Activated CD4-positive, alpha-beta T cell treated with anti-CD3 and anti-CD28 coated beads, Interleukin-2, amount 10 ng/mL, durations not matched to agents 7 days and 5 days (primary cell): ENCODE measurements around the gene DLGAP4. TPM values are rescaled to one million over a fixed set of nuclear protein-coding genes. Genes with fewer than 3 reads are reported as not detected.
"Not testable (repeated sequence)": the region's sequence is repeated elsewhere in the genome, so short reads cannot be mapped to it uniquely, and the experiment has no call there.

Experiments
- CTCF ChIA-PET: fragments of 350-600 bp; sonication (Branson Sonifier 250); formaldehyde crosslinking; loops from one replicate; lab custom pipeline; 2021; ENCODE audit warnings: antibody characterized with exemption; lab: Charles Lee
- POLR2A ChIA-PET: fragments of 350-600 bp; sonication (Branson Sonifier 250); formaldehyde crosslinking; loops from one replicate; lab custom pipeline; 2021; ENCODE audit warnings: antibody characterized with exemption; lab: Charles Lee
- DNase-seq: peaks from one replicate; pipeline ENCODE4 v3.0.0-alpha.2; 2020
- H3K27ac Mint-ChIP-seq: one replicate; pipeline ENCODE4 v1.8.0; 2021; ENCODE audit warnings: mild to moderate bottlenecking, moderate library complexity, mixed read lengths
- H3K27me3 Mint-ChIP-seq: one replicate; pipeline ENCODE4 v1.8.0; 2021; ENCODE audit warnings: mixed read lengths
- H3K36me3 Mint-ChIP-seq: one replicate; pipeline ENCODE4 v1.8.0; 2021; ENCODE audit warnings: low read depth, mixed read lengths
- H3K4me1 Mint-ChIP-seq: one replicate; pipeline ENCODE4 v1.8.0; 2021; ENCODE audit warnings: mixed read lengths
- H3K4me3 Mint-ChIP-seq: one replicate; pipeline ENCODE4 v1.8.0; 2021; ENCODE audit warnings: mild to moderate bottlenecking, moderate library complexity, mixed read lengths
- H3K9me3 Mint-ChIP-seq: one replicate; pipeline ENCODE4 v1.8.0; 2021; ENCODE audit warnings: mixed read lengths
- total RNA-seq, 2 experiments: library from RNA; stranded (reverse); gene quantifications; one replicate each; pipeline ENCODE4 v1.2.3, GENCODE V29; 2021

DLGAP4 gene
- total RNA-seq, 2 experiments from 2014 or later, result 26.2 to 29.5 TPM

GRCh38 chr20:36506253-36506652 lies 200.1 kb downstream of the DLGAP4 start:
- Mint-ChIP-seq H3K4me3 (no peak overlapping the region), H3K4me1 (peaks cover 6% of the 10 kb centered on the region), H3K27ac (no peak overlapping the region), H3K36me3 (peaks cover 12% of the 10 kb centered on the region), H3K9me3 (no peaks in the 10 kb centered on the region), H3K27me3 (no peaks in the 10 kb centered on the region)
- peak; percentile 24 for DNase-seq
- POLR2A ChIA-PET, result no interaction called here
- CTCF ChIA-PET, result interaction anchor here (0.5 to 1.4 kb wide), 4 partner anchors 8 to 238 kb away, joined by 3 to 5 read pairs (median 4); no protein-coding TSS in a partner anchor

- ChIA-PET POLR2A (no interaction called here), CTCF (no interaction called here)
- Mint-ChIP-seq H3K27ac (no peak overlapping the region), H3K27me3 (no peaks in the 10 kb centered on the region), H3K9me3 (no peaks in the 10 kb centered on the region), H3K4me1 (peaks cover 6% of the 10 kb centered on the region), H3K36me3 (peaks cover 17% of the 10 kb centered on the region), H3K4me3 (no peak overlapping the region)
- no peak for DNase-seq
Measured at GRCh38 chr20:36507746-36508145, 201.6 kb downstream of the DLGAP4 start.

- H3K36me3 Mint-ChIP-seq, result peaks cover 1% of the 10 kb centered on the region
- H3K4me3 Mint-ChIP-seq, result no peak overlapping the region
- H3K4me1 Mint-ChIP-seq, result no peaks in the 10 kb centered on the region
- CTCF ChIA-PET, result interaction anchor here (0.6 to 1.5 kb wide), 3 partner anchors 93 to 640 kb away, joined by 3 to 6 read pairs (median 4); partner anchors contain the start of gene SLA2
- POLR2A ChIA-PET, result no interaction called here
- DNase-seq, result no peak
- H3K9me3 Mint-ChIP-seq, result no peaks in the 10 kb centered on the region
- no peak overlapping the region for H3K27ac Mint-ChIP-seq
- no peaks in the 10 kb centered on the region for H3K27me3 Mint-ChIP-seq
Measured at GRCh38 chr20:36519012-36519719, 213.0 kb downstream of the DLGAP4 start.

- Mint-ChIP-seq H3K27me3 (no peaks in the 10 kb centered on the region), H3K27ac (no peak overlapping the region), H3K9me3 (no peaks in the 10 kb centered on the region), H3K4me1 (no peaks in the 10 kb centered on the region), H3K4me3 (no peak overlapping the region), H3K36me3 (peaks cover 1% of the 10 kb centered on the region)
- ChIA-PET POLR2A (no interaction called here), CTCF (interaction anchor here (1.0 to 1.5 kb wide), 3 partner anchors 8 to 92 kb away, joined by 3 read pairs; no protein-coding TSS in a partner anchor)
- DNase-seq, result no peak
Measured at GRCh38 chr20:36519944-36520343, 213.8 kb downstream of the DLGAP4 start.

GRCh38 chr20:36521526-36521925 lies 215.4 kb downstream of the DLGAP4 start:
- H3K36me3 Mint-ChIP-seq, result peaks cover 5% of the 10 kb centered on the region

GRCh38 chr20:36522412-36522811 lies 216.3 kb downstream of the DLGAP4 start:
- H3K27ac Mint-ChIP-seq, H3K4me1 Mint-ChIP-seq, POLR2A ChIA-PET, H3K27me3 Mint-ChIP-seq, H3K36me3 Mint-ChIP-seq, H3K9me3 Mint-ChIP-seq, H3K4me3 Mint-ChIP-seq, DNase-seq: not testable (repeated sequence)
- CTCF ChIA-PET, result interaction anchor here (1.4 to 1.6 kb wide), 2 partner anchors 14 to 26 kb away, joined by 3 read pairs; no protein-coding TSS in a partner anchor

More at GRCh38 chr20:36521526-36521925, 215.4 kb downstream of the DLGAP4 start:
- H3K4me1 Mint-ChIP-seq, result no peaks in the 10 kb centered on the region
- no peaks in the 10 kb centered on the region for H3K27me3 Mint-ChIP-seq
- DNase-seq, result no peak
- H3K27ac Mint-ChIP-seq, result no peak overlapping the region
- H3K9me3 Mint-ChIP-seq, result no peaks in the 10 kb centered on the region
- H3K4me3 Mint-ChIP-seq, result no peak overlapping the region
- ChIA-PET CTCF (interaction anchor here (1.4 to 1.6 kb wide), 2 partner anchors 15 to 26 kb away, joined by 3 read pairs; no protein-coding TSS in a partner anchor), POLR2A (no interaction called here)

GRCh38 chr20:36523341-36523740 lies 217.2 kb downstream of the DLGAP4 start:
- no peaks in the 10 kb centered on the region for H3K27me3 Mint-ChIP-seq
- no peak overlapping the region for H3K27ac Mint-ChIP-seq
- CTCF ChIA-PET, result interaction anchor here (0.6 to 0.7 kb wide), 2 partner anchors 45 to 251 kb away, joined by 3 to 5 read pairs; no protein-coding TSS in a partner anchor
- no peak for DNase-seq
- H3K4me1 Mint-ChIP-seq, result no peaks in the 10 kb centered on the region
- POLR2A ChIA-PET, result no interaction called here
- no peaks in the 10 kb centered on the region for H3K9me3 Mint-ChIP-seq
- H3K4me3 Mint-ChIP-seq, result no peak overlapping the region
- peaks cover 5% of the 10 kb centered on the region for H3K36me3 Mint-ChIP-seq

- peaks cover 3% of the 10 kb centered on the region for H3K36me3 Mint-ChIP-seq
- no peak overlapping the region for H3K4me3 Mint-ChIP-seq
- H3K9me3 Mint-ChIP-seq, result no peaks in the 10 kb centered on the region
- H3K4me1 Mint-ChIP-seq, result no peaks in the 10 kb centered on the region
- ChIA-PET CTCF (interaction anchor here (0.6 to 1.5 kb wide), 2 partner anchors 9 to 291 kb away, joined by 4 read pairs; no protein-coding TSS in a partner anchor), POLR2A (no interaction called here)
- H3K27ac Mint-ChIP-seq, result no peak overlapping the region
- DNase-seq, result no peak
- no peaks in the 10 kb centered on the region for H3K27me3 Mint-ChIP-seq
Measured at GRCh38 chr20:36525620-36526365, 219.7 kb downstream of the DLGAP4 start.

GRCh38 chr20:36526521-36527011 lies 220.4 kb downstream of the DLGAP4 start:
- Mint-ChIP-seq H3K9me3 (no peaks in the 10 kb centered on the region), H3K27ac (peak overlapping the region; percentile 13), H3K4me1 (no peaks in the 10 kb centered on the region), H3K4me3 (no peak overlapping the region), H3K36me3 (peaks cover 3% of the 10 kb centered on the region), H3K27me3 (no peaks in the 10 kb centered on the region)
- ChIA-PET POLR2A (no interaction called here), CTCF (interaction anchor here (1.2 to 1.5 kb wide), 2 partner anchors 8 to 22 kb away, joined by 3 to 4 read pairs; no protein-coding TSS in a partner anchor)
- no peak for DNase-seq

GRCh38 chr20:36527331-36528125 lies 221.4 kb downstream of the DLGAP4 start:
- peaks cover 3% of the 10 kb centered on the region for H3K36me3 Mint-ChIP-seq
- no peak overlapping the region for H3K4me3 Mint-ChIP-seq
- no peaks in the 10 kb centered on the region for H3K4me1 Mint-ChIP-seq
- no peaks in the 10 kb centered on the region for H3K27me3 Mint-ChIP-seq
- ChIA-PET CTCF (interaction anchor here (1.2 kb wide), 1 partner anchor 21 kb away, joined by 3 read pairs; no protein-coding TSS in a partner anchor), POLR2A (no interaction called here)
- DNase-seq, result no peak
- H3K9me3 Mint-ChIP-seq, result no peaks in the 10 kb centered on the region
- no peak overlapping the region for H3K27ac Mint-ChIP-seq

- no peak overlapping the region for H3K4me3 Mint-ChIP-seq
- H3K27ac Mint-ChIP-seq, result no peak overlapping the region
- H3K27me3 Mint-ChIP-seq, result no peaks in the 10 kb centered on the region
- POLR2A ChIA-PET, result no interaction called here
- H3K9me3 Mint-ChIP-seq, result no peaks in the 10 kb centered on the region
- peaks cover 3% of the 10 kb centered on the region for H3K36me3 Mint-ChIP-seq
- DNase-seq, result no peak
- no peaks in the 10 kb centered on the region for H3K4me1 Mint-ChIP-seq
- CTCF ChIA-PET, result interaction anchor here (0.9 kb wide), 1 partner anchor 8 kb away, joined by 3 read pairs; no protein-coding TSS in a partner anchor
Measured at GRCh38 chr20:36528176-36528874, 222.2 kb downstream of the DLGAP4 start.
